B cell (primary cell): ENCODE results near the gene USP12. TPM values are rescaled to one million over a fixed set of nuclear protein-coding genes. Genes with fewer than 3 reads are reported as not detected.

Experiments used
- ATAC-seq: fragments of 200-7000 bp; cut with Tn5 transposase; one replicate; pipeline ENCODE4 v1.10.0; 2021; ENCODE audit warnings: low read depth, mild to moderate bottlenecking, moderate number of reproducible peaks, moderate library complexity
- CTCF ChIA-PET: fragments of 350-600 bp; sonication (Branson Sonifier 250); formaldehyde crosslinking; loops from one replicate; lab custom pipeline; 2021; ENCODE audit warnings: antibody characterized with exemption, inconsistent platforms; lab: Charles Lee
- POLR2A ChIA-PET: fragments of 350-600 bp; sonication (Branson Sonifier 250); formaldehyde crosslinking; loops from one replicate; lab custom pipeline; 2021; ENCODE audit warnings: antibody characterized with exemption; lab: Charles Lee
- DNase-seq: peaks from one replicate; pipeline ENCODE4 v3.0.0; 2013
- H2AFZ ChIP-seq: 2 replicates; pipeline ENCODE4 v1.6.1; 2012; ENCODE audit warnings: mild to moderate bottlenecking, low read depth, low read length; ENCODE audit not compliant: insufficient read depth, poor library complexity, severe bottlenecking
- H3K27ac ChIP-seq, 2 donors: 1 replicate in 1 of 2; 2 replicates in 1 of 2; pipeline ENCODE4 v1.5.1; 2012 to 2013; ENCODE audit warnings: low read length in 2 of 2, mild to moderate bottlenecking in 2 of 2, moderate library complexity in 1 of 2
- H3K27me3 ChIP-seq, 4 experiments: fragments of 200-600 bp in 1 of 4; sonication (generic) in 1 of 4; replicated peaks in 1 of 4; 1 replicate in 2 of 4; 2 replicates in 2 of 4; pipeline versions ENCODE4 v1.6.1 to v1.7.0; 2013 to 2016; ENCODE audit warnings: low read length in 3 of 4, mild to moderate bottlenecking in 2 of 4, mixed read lengths in 1 of 4, moderate library complexity in 1 of 4; ENCODE audit not compliant: insufficient read depth in 4 of 4, control insufficient read depth in 3 of 4; ENCODE audit errors: control extremely low read depth in 1 of 4
- H3K36me3 ChIP-seq, 2 experiments: replicated peaks in 1 of 2; 1 replicate in 1 of 2; 2 replicates in 1 of 2; pipeline versions ENCODE4 v1.6.1 to v1.7.1; 2013; ENCODE audit warnings: low read length in 1 of 2; ENCODE audit not compliant: insufficient read depth in 2 of 2, control insufficient read depth in 1 of 2; ENCODE audit errors: control extremely low read depth in 1 of 2, extremely low read depth in 1 of 2
- H3K4me1 ChIP-seq, 2 donors: fragments of 200-600 bp in 1 of 2; sonication (generic) in 1 of 2; 1 replicate in 1 of 2; 2 replicates in 1 of 2; pipeline versions ENCODE4 v1.5.1 to v1.6.1; 2013 to 2017; ENCODE audit warnings: low read length in 2 of 2; ENCODE audit not compliant: control insufficient read depth in 2 of 2, insufficient read depth in 2 of 2
- H3K4me2 ChIP-seq: replicated peaks from 2 replicates; pipeline ENCODE3; 2012; ENCODE audit warnings: mild to moderate bottlenecking, low read depth, low read length; ENCODE audit not compliant: poor library complexity, severe bottlenecking
- H3K4me3 ChIP-seq, 5 experiments: fragments of 200-600 bp in 1 of 5; sonication (generic) in 1 of 5; 1 replicate in 3 of 5; 2 replicates in 2 of 5; pipeline versions ENCODE4 v1.5.1 to v1.7.0; 2011 to 2016; ENCODE audit warnings: low read length in 4 of 5, mild to moderate bottlenecking in 4 of 5, low read depth in 2 of 5, control low read depth in 1 of 5, moderate library complexity in 1 of 5; ENCODE audit not compliant: insufficient read depth in 1 of 5; ENCODE audit errors: control extremely low read depth in 1 of 5, extremely low read depth in 1 of 5
- H3K79me2 ChIP-seq: fragments of 200-600 bp; sonication (generic); one replicate; pipeline ENCODE4 v1.6.0; 2016; ENCODE audit warnings: low read length; ENCODE audit not compliant: control insufficient read depth, insufficient read depth
- H3K9ac ChIP-seq: fragments of 200-600 bp; sonication (generic); 2 replicates; pipeline ENCODE4 v1.6.1; 2017; ENCODE audit warnings: mild to moderate bottlenecking, low read length, moderate library complexity
- H3K9me3 ChIP-seq, 3 donors: one replicate each; pipeline versions ENCODE4 v1.6.1 to v1.7.1; 2013; ENCODE audit warnings: low read length in 2 of 3; ENCODE audit not compliant: control insufficient read depth in 2 of 3, insufficient read depth in 1 of 3; ENCODE audit errors: control extremely low read depth in 1 of 3
- H4K20me1 ChIP-seq: 2 replicates; pipeline ENCODE4 v1.6.0; 2012; ENCODE audit warnings: mild to moderate bottlenecking, low read length; ENCODE audit not compliant: insufficient read depth, control insufficient read depth, poor library complexity, severe bottlenecking
- H3K27ac Mint-ChIP-seq: one replicate; pipeline ENCODE4 v1.8.0; 2021; ENCODE audit warnings: mixed read lengths
- H3K27me3 Mint-ChIP-seq: one replicate; pipeline ENCODE4 v1.8.0; 2021; ENCODE audit warnings: mixed read lengths
- H3K4me1 Mint-ChIP-seq: one replicate; pipeline ENCODE4 v1.8.0; 2021; ENCODE audit warnings: mixed read lengths
- H3K4me3 Mint-ChIP-seq: one replicate; pipeline ENCODE4 v1.8.0; 2021; ENCODE audit warnings: mixed read lengths
- H3K9me3 Mint-ChIP-seq: one replicate; pipeline ENCODE4 v1.8.0; 2022; ENCODE audit warnings: mixed read lengths; ENCODE audit not compliant: insufficient read depth
- CTCF ChIP-seq: fragments of 200-600 bp; IDR thresholded peaks from one replicate; pipeline ENCODE4 v1.8.0; 2022; ENCODE audit warnings: antibody characterized with exemption, mild to moderate bottlenecking
- EZH2 ChIP-seq: IDR thresholded peaks from 2 replicates; pipeline ENCODE4 v1.6.1; 2012; ENCODE audit warnings: borderline replicate concordance, low read depth, mild to moderate bottlenecking, moderate library complexity, low read length; ENCODE audit not compliant: insufficient read depth, poor library complexity, severe bottlenecking
- WGBS: methylation state at CpG from one replicate; pipeline ENCODE4 v1.1.5; 2013; ENCODE audit warnings: missing lambda C conversion rate; ENCODE audit not compliant: insufficient coverage; 5-methylcytosine and 5-hydroxymethylcytosine counted together
- intact Hi-C: fragments of 100-400 bp; cut with micrococcal nuclease; formaldehyde crosslinking; loops from one replicate; pipeline ENCODE4 v1.10.0; 2022
- polyA plus RNA-seq: library from polyadenylated mRNA; depleted of rRNA; stranded (reverse); fragments of >200 nt; gene quantifications from 2 replicates; pipeline ENCODE4 v1.2.3, GENCODE V29; 2012
- total RNA-seq, 2 donors: library from RNA; stranded (reverse); fragments of 120-200 nt in 1 of 2; gene quantifications; 1 replicate in 1 of 2; 2 replicates in 1 of 2; pipeline versions ENCODE4 v1.2.3 to v1.2.4, GENCODE V29; 2013 to 2022

USP12 gene
- total and polyA plus RNA-seq, 2 donors (not counting 1 experiment from before 2014, with no cell fraction given) = 21.7 to 46.3 TPM

DNA sequence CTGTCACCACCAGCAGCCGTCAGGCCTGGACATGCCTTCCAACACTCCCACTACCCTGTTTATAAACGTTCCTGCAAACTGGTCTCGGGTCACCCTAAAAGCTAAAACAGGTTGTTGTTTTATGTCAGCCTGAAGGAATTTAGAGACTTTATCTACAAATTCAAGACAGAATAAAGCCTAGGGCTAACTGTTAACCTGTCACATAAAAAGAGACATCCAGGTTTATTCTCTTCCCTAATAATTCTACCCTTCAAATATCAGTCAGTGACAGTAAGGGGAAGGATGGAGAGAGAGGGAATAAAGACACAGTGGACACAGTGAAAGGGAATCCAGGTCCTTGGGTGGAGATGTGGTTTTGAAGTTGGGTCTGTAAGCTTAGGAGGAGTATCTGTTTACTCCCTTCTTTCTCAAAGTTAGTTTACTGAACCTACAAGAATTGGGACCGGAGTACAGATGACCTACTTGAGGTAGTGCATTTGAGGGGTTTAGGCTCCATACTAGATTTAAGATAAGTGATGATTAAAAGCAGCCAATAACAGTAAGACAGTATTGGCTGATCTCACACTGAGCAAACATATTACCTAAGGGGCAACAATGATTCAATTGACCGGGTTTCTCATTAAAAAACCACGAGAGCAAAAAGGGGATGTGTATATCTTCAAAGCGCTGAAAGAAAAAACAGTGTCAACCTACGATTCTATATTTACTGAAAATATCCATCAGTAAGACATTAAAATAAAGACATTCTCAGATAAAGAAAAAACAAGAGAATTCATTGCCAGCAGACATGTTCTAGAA lies 142.7 kb downstream of the USP12 start:
- Histone ChIP-seq H3K4me1 (peaks cover 0 to 8% of the 10 kb centered on the region in 2 donors), H3K9ac (no peak overlapping the region), H3K4me2 (no peak overlapping the region), H3K27me3 (no peaks in the 10 kb centered on the region), H2AFZ (no peak overlapping the region), H3K9me3 (no peaks in the 10 kb centered on the region), H3K79me2 (no peaks in the 10 kb centered on the region), H3K36me3 (no peaks in the 10 kb centered on the region), H3K27ac (no peak overlapping the region), H3K4me3 (no peak overlapping the region), H4K20me1 (no peaks in the 10 kb centered on the region)
- CTCF ChIA-PET = no interaction called here
- ATAC-seq = no peak
- intact Hi-C loops = no loop called here
- TF ChIP-seq EZH2 (no peak), CTCF (no peak)
- Mint-ChIP-seq H3K27me3 (peaks cover 3% of the 10 kb centered on the region), H3K27ac (no peak overlapping the region), H3K4me1 (peaks cover 12% of the 10 kb centered on the region), H3K4me3 (no peak overlapping the region), H3K9me3 (no peaks in the 10 kb centered on the region)
- POLR2A ChIA-PET = no interaction called here
- WGBS = 100% methylated on average over 1 of the region's 8 CpGs
- no peak for DNase-seq

GRCh38 chr13:27027086-27027667 lies 144.4 kb downstream of the USP12 start:
- no peak overlapping the region for H3K27ac ChIP-seq
- no peaks in the 10 kb centered on the region for H4K20me1 ChIP-seq
- no peaks in the 10 kb centered on the region for H3K79me2 ChIP-seq
- Mint-ChIP-seq H3K4me1 (peaks cover 12% of the 10 kb centered on the region), H3K27me3 (peaks cover 3% of the 10 kb centered on the region), H3K9me3 (no peaks in the 10 kb centered on the region), H3K27ac (no peak overlapping the region), H3K4me3 (no peak overlapping the region)
- H3K4me1 ChIP-seq = peaks cover 0 to 8% of the 10 kb centered on the region in 2 donors
- H2AFZ ChIP-seq = no peak overlapping the region
- no peak for DNase-seq
- TF ChIP-seq EZH2 (no peak), CTCF (no peak)
- POLR2A ChIA-PET = no interaction called here
- H3K36me3 ChIP-seq = no peaks in the 10 kb centered on the region
- no peak overlapping the region for H3K9ac ChIP-seq
- CTCF ChIA-PET = interaction anchor here (0.6 kb wide), 1 partner anchor 334 kb away, joined by 3 read pairs; no protein-coding TSS in a partner anchor
- no peaks in the 10 kb centered on the region for H3K27me3 ChIP-seq
- 97% methylated on average over 2 of the region's 3 CpGs for WGBS
- no peak for ATAC-seq
- H3K4me2 ChIP-seq = no peak overlapping the region
- H3K9me3 ChIP-seq = no peaks in the 10 kb centered on the region
- intact Hi-C loops = no loop called here
- no peak overlapping the region for H3K4me3 ChIP-seq
